HG03442 (cell line): Measurements from ENCODE around the gene WNK1.
"Not testable (repeated sequence)": the region's sequence is repeated elsewhere in the genome, so short reads cannot be mapped to it uniquely, and the experiment has no call there.

Experiments used
- ATAC-seq: cut with Tn5 transposase; IDR thresholded peaks from one replicate; pipeline ENCODE4 v1.9.1; 2021; ENCODE audit warnings: mild to moderate bottlenecking, moderate library complexity; ENCODE audit not compliant: unreplicated experiment

The WNK1 gene

GRCh38 chr12:905261-906031 lies 153.1 kb downstream of the WNK1 start:
- no peak for ATAC-seq

- no peak for ATAC-seq
These were observed 153.7 kb downstream of the WNK1 start for GRCh38 chr12:906062-906585.

- no peak for ATAC-seq
These were observed 155.2 kb downstream of the WNK1 start for GRCh38 chr12:907413-908185.

GRCh38 chr12:909861-910260 lies 157.5 kb downstream of the WNK1 start:
- no peak for ATAC-seq

GRCh38 chr12:910416-910815 lies 158.0 kb downstream of the WNK1 start:
- ATAC-seq = no peak

GRCh38 chr12:911191-911826 lies 158.9 kb downstream of the WNK1 start:
- ATAC-seq = no peak

- ATAC-seq = no peak
These were observed 160.3 kb downstream of the WNK1 start for GRCh38 chr12:912466-913235.

GRCh38 chr12:913919-914698 lies 161.7 kb downstream of the WNK1 start:
- ATAC-seq = no peak

GRCh38 chr12:915090-915489 lies 162.7 kb downstream of the WNK1 start:
- no peak for ATAC-seq

- ATAC-seq = no peak
These were observed 163.9 kb downstream of the WNK1 start for GRCh38 chr12:916240-916639.

GRCh38 chr12:916712-917445 lies 164.5 kb downstream of the WNK1 start:
- ATAC-seq = no peak

- no peak for ATAC-seq
These were observed 168.3 kb downstream of the WNK1 start for GRCh38 chr12:920676-921075.

- ATAC-seq = no peak
These were observed 169.9 kb downstream of the WNK1 start for GRCh38 chr12:922285-922684.

- no peak for ATAC-seq
These were observed 174.3 kb downstream of the WNK1 start for GRCh38 chr12:926641-927040.

- ATAC-seq = no peak
These were observed 178.7 kb downstream of the WNK1 start for GRCh38 chr12:931060-931459.

GRCh38 chr12:931591-931990 lies 179.2 kb downstream of the WNK1 start:
- ATAC-seq = no peak

- not testable (repeated sequence) for ATAC-seq
These were observed 183.5 kb downstream of the WNK1 start for GRCh38 chr12:935891-936290.

GRCh38 chr12:936377-937345 lies 184.3 kb downstream of the WNK1 start:
- ATAC-seq = no peak
